ENCODE data around the gene THEMIS. TPM values are rescaled to one million over a fixed set of nuclear protein-coding genes. Genes with fewer than 3 reads are reported as not detected.

THEMIS gene
- total RNA-seq, 2 donors from 2014 or later = not detected

DNA sequence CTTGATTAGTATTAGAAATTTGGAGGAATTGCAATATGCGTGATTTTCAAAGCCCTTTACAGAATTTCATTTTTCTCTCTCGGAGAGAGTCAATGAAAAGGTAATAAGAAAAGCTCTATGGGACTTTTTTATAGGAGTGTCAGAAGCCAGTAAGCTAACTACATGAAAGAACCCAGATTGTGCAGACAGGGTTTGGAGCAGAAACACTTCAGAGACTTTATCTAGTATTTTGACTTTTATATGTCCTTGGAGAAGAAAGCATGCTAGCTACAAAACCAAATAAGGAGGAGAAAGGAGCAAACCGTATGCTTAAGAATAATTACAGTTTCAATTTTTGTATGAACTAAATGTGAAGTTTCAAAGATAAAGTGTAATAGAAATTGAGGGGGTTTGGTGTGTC is 182.2 kb downstream of the THEMIS start:
- DNase-seq = no peak
- Histone ChIP-seq H3K36me3 (ENCODE audit: control insufficient read depth, insufficient read depth, low read length) (no peaks in the 10 kb centered on the region), H3K4me1 (ENCODE audit: control insufficient read depth, insufficient read depth, low read length) (no peaks in the 10 kb centered on the region), H3K27me3 (ENCODE audit: control insufficient read depth, insufficient read depth, low read length, poor library complexity, severe bottlenecking) (peaks cover 6% of the 10 kb centered on the region), H3K9ac (ENCODE audit: extremely low read depth, low read length, poor library complexity, severe bottlenecking) (no peak overlapping the region), H3K9me3 (ENCODE audit: control insufficient read depth, low read length) (no peaks in the 10 kb centered on the region), H3K4me3 (ENCODE audit: low read length) (no peak overlapping the region), H3K27ac (ENCODE audit: low read depth, low read length) (no peak overlapping the region)
- Mint-ChIP-seq H3K27ac (no peak overlapping the region), H3K9me3 (no peaks in the 10 kb centered on the region), H3K27me3 (ENCODE audit: insufficient read depth) (no peaks in the 10 kb centered on the region), H3K4me1 (no peaks in the 10 kb centered on the region), H3K36me3 (ENCODE audit: low read depth) (no peaks in the 10 kb centered on the region), H3K4me3 (no peak overlapping the region)
- WGBS, 2 experiments (ENCODE audit: insufficient coverage in 1 of 2, insufficient read length in 1 of 2) = 92 to 94% methylated on average over 3 of the region's 3 CpGs
- no peak for TF ChIP-seq CTCF (conservative IDR thresholded peaks at IDR 0.05)

DNA sequence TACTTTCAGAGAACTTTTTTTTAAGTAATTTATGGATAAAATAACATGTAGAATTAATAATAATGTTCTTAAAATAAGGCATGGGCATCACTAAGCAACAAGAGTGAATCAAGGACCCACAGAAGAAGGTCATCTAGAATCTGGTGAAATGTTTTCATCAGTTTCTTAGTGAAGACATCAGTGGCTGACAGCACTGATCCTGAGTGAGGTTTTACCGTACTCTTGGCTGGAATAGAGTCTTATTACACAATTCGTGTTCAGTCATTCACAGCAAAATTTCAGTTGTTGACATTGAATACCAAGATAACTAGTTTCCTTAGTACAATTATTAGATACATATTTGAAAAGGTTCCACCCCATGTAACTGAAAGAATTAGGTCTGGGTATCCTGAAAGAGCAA is 183.5 kb downstream of the THEMIS start:
- no peak overlapping the region for H3K4me3 ChIP-seq (ENCODE audit: low read length)
- H3K27ac ChIP-seq (ENCODE audit: low read depth, low read length) = no peak overlapping the region
- Mint-ChIP-seq H3K9me3 (no peaks in the 10 kb centered on the region), H3K36me3 (ENCODE audit: low read depth) (no peaks in the 10 kb centered on the region), H3K4me3 (no peak overlapping the region), H3K4me1 (no peaks in the 10 kb centered on the region), H3K27me3 (ENCODE audit: insufficient read depth) (no peaks in the 10 kb centered on the region), H3K27ac (no peak overlapping the region)
- TF ChIP-seq CTCF (conservative IDR thresholded peaks at IDR 0.05) = no peak
- no peak for DNase-seq
- no peaks in the 10 kb centered on the region for H3K9me3 ChIP-seq (ENCODE audit: control insufficient read depth, low read length)
- no peaks in the 10 kb centered on the region for H3K36me3 ChIP-seq (ENCODE audit: control insufficient read depth, insufficient read depth, low read length)
- H3K27me3 ChIP-seq (ENCODE audit: control insufficient read depth, insufficient read depth, low read length, poor library complexity, severe bottlenecking) = no peaks in the 10 kb centered on the region
- no peaks in the 10 kb centered on the region for H3K4me1 ChIP-seq (ENCODE audit: control insufficient read depth, insufficient read depth, low read length)
- 96% methylated on average over 2 of the region's 2 CpGs; no CpG with 5 or more reads in 1 of the 2 experiments for WGBS, 2 experiments (ENCODE audit: insufficient coverage in 1 of 2, insufficient read length in 1 of 2)
- H3K9ac ChIP-seq (ENCODE audit: extremely low read depth, low read length, poor library complexity, severe bottlenecking) = no peak overlapping the region

GRCh38 chr6:127716465-127716864 is 184.4 kb downstream of the THEMIS start:
- Histone ChIP-seq H3K27me3 (ENCODE audit: control insufficient read depth, insufficient read depth, low read length, poor library complexity, severe bottlenecking) (no peaks in the 10 kb centered on the region), H3K36me3 (ENCODE audit: control insufficient read depth, insufficient read depth, low read length) (no peaks in the 10 kb centered on the region), H3K27ac (ENCODE audit: low read depth, low read length) (no peak overlapping the region), H3K4me1 (ENCODE audit: control insufficient read depth, insufficient read depth, low read length) (no peaks in the 10 kb centered on the region), H3K9me3 (ENCODE audit: control insufficient read depth, low read length) (no peaks in the 10 kb centered on the region), H3K4me3 (ENCODE audit: low read length) (no peak overlapping the region), H3K9ac (ENCODE audit: extremely low read depth, low read length, poor library complexity, severe bottlenecking) (no peak overlapping the region)
- TF ChIP-seq CTCF (conservative IDR thresholded peaks at IDR 0.05) = no peak
- Mint-ChIP-seq H3K4me3 (no peak overlapping the region), H3K27me3 (ENCODE audit: insufficient read depth) (peaks cover 2% of the 10 kb centered on the region), H3K4me1 (no peaks in the 10 kb centered on the region), H3K9me3 (no peaks in the 10 kb centered on the region), H3K27ac (no peak overlapping the region), H3K36me3 (ENCODE audit: low read depth) (no peaks in the 10 kb centered on the region)
- DNase-seq = no peak
- 97 to 100% methylated on average over 1 to 2 of the region's 2 CpGs for WGBS, 2 experiments (ENCODE audit: insufficient coverage in 1 of 2, insufficient read length in 1 of 2)
